Gastroesophageal sphincter (tissue), 4 donors: ENCODE data around the gene SLC66A3. TPM values are rescaled to one million over a fixed set of nuclear protein-coding genes. Genes with fewer than 3 reads are reported as not detected.

ENCODE experiments used
- ATAC-seq: fragments of 150-250 bp; one replicate; pipeline ENCODE4 v1.9.1; 2016; ENCODE audit warnings: mild to moderate bottlenecking, moderate library complexity
- H3K27ac ChIP-seq, 4 donors: fragments of 200-600 bp; sonication (generic) in 3 of 4; 1 replicate in 3 of 4; 2 replicates in 1 of 4; pipeline ENCODE4 v1.5.1; 2016 to 2019
- H3K27me3 ChIP-seq: fragments of 200-600 bp; sonication (generic); one replicate; pipeline ENCODE4 v1.5.1; 2019
- H3K36me3 ChIP-seq, 2 donors: fragments of 200-600 bp; sonication (generic); one replicate each; pipeline ENCODE4 v1.5.1; 2019; ENCODE audit warnings: control low read depth in 1 of 2
- H3K4me1 ChIP-seq, 3 donors: fragments of 200-600 bp; sonication (generic); 1 replicate in 2 of 3; 2 replicates in 1 of 3; pipeline ENCODE4 v1.5.1; 2016 to 2019; ENCODE audit warnings: control low read depth in 2 of 3
- H3K4me3 ChIP-seq, 2 donors: fragments of 200-600 bp; sonication (generic); one replicate each; pipeline ENCODE4 v1.5.1; 2019; ENCODE audit warnings: mild to moderate bottlenecking in 1 of 2, moderate library complexity in 1 of 2
- H3K9me3 ChIP-seq, 3 donors: fragments of 200-600 bp; sonication (generic); one replicate each; pipeline ENCODE4 v1.5.1; 2017 to 2019; ENCODE audit warnings: control low read depth in 2 of 3
- EP300 ChIP-seq: sonication (generic); formaldehyde crosslinking; IDR thresholded peaks from one replicate; pipeline ENCODE4 v1.6.1; 2017; ENCODE audit warnings: antibody characterized with exemption, mild to moderate bottlenecking
- POLR2A ChIP-seq, 2 donors: fragments of 450-650 bp; IDR thresholded peaks; one replicate each; pipeline ENCODE4 v1.6.1; 2017; ENCODE audit warnings: antibody characterized with exemption in 2 of 2, mild to moderate bottlenecking in 2 of 2, moderate library complexity in 1 of 2
- POLR2AphosphoS5 ChIP-seq: sonication (generic); formaldehyde crosslinking; IDR thresholded peaks from one replicate; pipeline ENCODE4 v1.6.1; 2017; ENCODE audit warnings: antibody characterized with exemption
- WGBS, 2 donors: methylation state at CpG; one replicate each; pipeline ENCODE4 v1.1.5; 2018; ENCODE audit warnings: low coverage in 1 of 2; 5-methylcytosine and 5-hydroxymethylcytosine counted together
- total RNA-seq, 4 donors: library from RNA; depleted of rRNA; stranded (reverse); fragments of >200 nt; gene quantifications; one replicate each; pipeline ENCODE4 v1.1.0, GENCODE V29; 2016
- TF ChIP-seq, protein P1 (sequence below), 4 experiments: fragments of 200-600 bp in 2 of 4; fragments of 450-650 bp in 2 of 4; sonication (generic) in 1 of 4; IDR thresholded peaks; one replicate each; pipeline ENCODE4 v1.5.1; 2017 to 2019; ENCODE audit warnings: antibody characterized with exemption in 4 of 4, mild to moderate bottlenecking in 2 of 4, moderate library complexity in 2 of 4

SLC66A3 gene
- total RNA-seq, 4 donors from 2014 or later, result 28.1 to 49.8 (median 41.5) TPM

DNA sequence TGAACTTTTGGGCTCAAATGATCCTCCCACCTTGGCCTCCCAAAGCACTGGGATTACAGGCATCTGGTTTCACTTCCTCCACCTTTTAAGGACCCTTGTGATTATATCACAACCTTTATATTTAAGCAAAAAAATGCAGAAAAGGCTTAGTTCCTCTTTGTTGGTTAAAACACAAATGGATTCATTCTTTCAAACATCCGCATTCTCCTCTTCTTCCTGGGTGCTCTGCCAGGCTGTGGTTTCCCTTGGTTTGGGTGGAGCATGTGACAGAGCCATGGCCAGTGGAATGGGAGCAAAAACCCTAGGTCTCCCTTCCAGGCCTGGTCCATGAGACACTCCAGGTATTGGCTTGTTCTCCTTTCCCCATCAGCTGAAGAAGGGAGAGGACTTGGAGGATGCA is 9.9 kb upstream of the SLC66A3 start:
- H3K9me3 ChIP-seq, result peaks cover 0 to 4% (median 0%) of the 10 kb centered on the region in 3 donors
- H3K36me3 ChIP-seq, result no peaks in the 10 kb centered on the region
- TF ChIP-seq EP300 (no peak), POLR2A (IDR thresholded peaks at IDR 0.05) (no peak), POLR2AphosphoS5 (no peak)
- TF ChIP-seq, protein P1, sequence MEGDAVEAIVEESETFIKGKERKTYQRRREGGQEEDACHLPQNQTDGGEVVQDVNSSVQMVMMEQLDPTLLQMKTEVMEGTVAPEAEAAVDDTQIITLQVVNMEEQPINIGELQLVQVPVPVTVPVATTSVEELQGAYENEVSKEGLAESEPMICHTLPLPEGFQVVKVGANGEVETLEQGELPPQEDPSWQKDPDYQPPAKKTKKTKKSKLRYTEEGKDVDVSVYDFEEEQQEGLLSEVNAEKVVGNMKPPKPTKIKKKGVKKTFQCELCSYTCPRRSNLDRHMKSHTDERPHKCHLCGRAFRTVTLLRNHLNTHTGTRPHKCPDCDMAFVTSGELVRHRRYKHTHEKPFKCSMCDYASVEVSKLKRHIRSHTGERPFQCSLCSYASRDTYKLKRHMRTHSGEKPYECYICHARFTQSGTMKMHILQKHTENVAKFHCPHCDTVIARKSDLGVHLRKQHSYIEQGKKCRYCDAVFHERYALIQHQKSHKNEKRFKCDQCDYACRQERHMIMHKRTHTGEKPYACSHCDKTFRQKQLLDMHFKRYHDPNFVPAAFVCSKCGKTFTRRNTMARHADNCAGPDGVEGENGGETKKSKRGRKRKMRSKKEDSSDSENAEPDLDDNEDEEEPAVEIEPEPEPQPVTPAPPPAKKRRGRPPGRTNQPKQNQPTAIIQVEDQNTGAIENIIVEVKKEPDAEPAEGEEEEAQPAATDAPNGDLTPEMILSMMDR (IDR thresholded peaks at IDR 0.05), result no peak
- no peak overlapping the region for H3K4me3 ChIP-seq
- no peaks in the 10 kb centered on the region for H3K4me1 ChIP-seq
- no peak for ATAC-seq
- no peaks in the 10 kb centered on the region for H3K27me3 ChIP-seq
- 80 to 86% methylated on average over 1 of the region's 1 CpG for WGBS, 2 donors
- no peak overlapping the region for H3K27ac ChIP-seq

DNA sequence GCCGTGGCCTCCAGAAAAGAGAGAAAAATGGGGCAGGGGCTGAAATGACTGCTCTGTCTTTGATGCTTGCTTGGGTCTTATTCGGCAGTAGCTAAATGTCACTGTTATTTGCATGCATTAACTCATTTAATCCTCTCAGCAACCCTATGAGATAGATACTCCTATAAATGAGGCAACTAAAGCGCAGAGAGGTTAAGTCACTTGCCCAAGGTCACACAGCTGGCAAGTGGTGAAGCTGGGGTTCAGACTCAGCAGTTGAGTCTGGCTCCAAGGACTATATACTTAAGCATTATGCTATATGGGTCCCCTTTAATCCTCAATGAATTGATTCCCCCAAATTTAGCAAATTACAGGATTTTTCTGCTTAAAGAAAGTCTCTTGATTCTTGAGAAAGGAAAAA is 9.2 kb upstream of the SLC66A3 start:
- H3K4me3 ChIP-seq, result no peak overlapping the region
- no peak overlapping the region for H3K27ac ChIP-seq
- ATAC-seq, result no peak
- peaks cover 0 to 4% (median 0%) of the 10 kb centered on the region in 3 donors for H3K9me3 ChIP-seq
- 67 to 85% methylated on average over 1 to 2 of the region's 3 CpGs for WGBS, 2 donors
- TF ChIP-seq, protein P1 (IDR thresholded peaks at IDR 0.05), result no peak
- no peak for TF ChIP-seq POLR2AphosphoS5
- no peak for TF ChIP-seq EP300
- no peak for TF ChIP-seq POLR2A (IDR thresholded peaks at IDR 0.05)
- H3K27me3 ChIP-seq, result no peaks in the 10 kb centered on the region
- H3K4me1 ChIP-seq, result no peaks in the 10 kb centered on the region
- H3K36me3 ChIP-seq, result no peaks in the 10 kb centered on the region

- Histone ChIP-seq H3K4me1 (no peaks in the 10 kb centered on the region), H3K27ac (no peak overlapping the region), H3K4me3 (no peak overlapping the region), H3K9me3 (peaks cover 0 to 4% (median 0%) of the 10 kb centered on the region in 3 donors), H3K36me3 (no peaks in the 10 kb centered on the region), H3K27me3 (no peaks in the 10 kb centered on the region)
- WGBS, 2 donors, result 71 to 100% methylated on average over 1 of the region's 3 CpGs
- TF ChIP-seq, protein P1 (IDR thresholded peaks at IDR 0.05), result no peak
- TF ChIP-seq POLR2A (IDR thresholded peaks at IDR 0.05) (no peak), EP300 (no peak)
- ATAC-seq, result no peak
Measured at GRCh38 chr2:11147263-11147662, 8.0 kb upstream of the SLC66A3 start.

- Histone ChIP-seq H3K27ac (no peak overlapping the region), H3K4me3 (no peak overlapping the region), H3K36me3 (no peaks in the 10 kb centered on the region), H3K27me3 (no peaks in the 10 kb centered on the region), H3K4me1 (peaks cover 0 to 29% (median 5%) of the 10 kb centered on the region in 3 donors), H3K9me3 (no peaks in the 10 kb centered on the region)
- TF ChIP-seq, protein P1 (IDR thresholded peaks at IDR 0.05), result no peak
- no peak for TF ChIP-seq EP300
- no peak for TF ChIP-seq POLR2AphosphoS5
- TF ChIP-seq POLR2A (IDR thresholded peaks at IDR 0.05), result no peak
- WGBS, 2 donors, result 80% methylated on average over 2 of the region's 6 CpGs; no CpG with 5 or more reads in 1 of the 2 donors
- ATAC-seq, result no peak
Measured at GRCh38 chr2:11152591-11152990, 2.7 kb upstream of the SLC66A3 start.

- Histone ChIP-seq H3K36me3 (no peaks in the 10 kb centered on the region), H3K27ac (peak overlapping the region; percentile 91 to 96 (median 93)), H3K27me3 (no peaks in the 10 kb centered on the region), H3K4me3 (peak overlapping the region; percentile 43 to 59), H3K4me1 (peaks cover 0 to 31% (median 5%) of the 10 kb centered on the region in 3 donors), H3K9me3 (no peaks in the 10 kb centered on the region)
- TF ChIP-seq POLR2AphosphoS5, result no peak
- TF ChIP-seq, protein P1 (IDR thresholded peaks at IDR 0.05), result no peak
- TF ChIP-seq POLR2A (IDR thresholded peaks at IDR 0.05), result no peak
- TF ChIP-seq EP300, result no peak
- WGBS, 2 donors, result 81 to 97% methylated on average over 5 to 15 of the region's 35 CpGs
- ATAC-seq, result peak; percentile 7
Measured at GRCh38 chr2:11154016-11154922, 998 bp upstream of the SLC66A3 start.
